GM19193 (cell line): ENCODE measurements around the gene SCFD2.

ENCODE experiments used
- POLR2A ChIP-seq: IDR thresholded peaks from 4 replicates; pipeline ENCODE4 v1.6.1; 2011; ENCODE audit not compliant: insufficient read depth, insufficient read length; ENCODE audit errors: extremely low read depth

The SCFD2 gene

GRCh38 chr4:52823702-52824092 is 542.2 kb downstream of the SCFD2 start:
- no peak for TF ChIP-seq POLR2A
